CD4-positive, alpha-beta T cell (primary cell): Measurements from ENCODE around the gene DOCK4. TPM values are rescaled to one million over a fixed set of nuclear protein-coding genes. Genes with fewer than 3 reads are reported as not detected.

Source experiments
- ATAC-seq: fragments of 200-7000 bp; cut with Tn5 transposase; one replicate; pipeline ENCODE4 v1.10.0; 2022; ENCODE audit warnings: mild to moderate bottlenecking; ENCODE audit not compliant: poor library complexity
- CTCF ChIA-PET: fragments of 350-600 bp; sonication (Branson Sonifier 250); formaldehyde crosslinking; loops from one replicate; lab custom pipeline; 2021; ENCODE audit warnings: antibody characterized with exemption, inconsistent platforms; lab: Charles Lee
- POLR2A ChIA-PET: fragments of 350-600 bp; sonication (Branson Sonifier 250); formaldehyde crosslinking; loops from one replicate; lab custom pipeline; 2021; ENCODE audit warnings: antibody characterized with exemption, inconsistent platforms; lab: Charles Lee
- DNase-seq, 14 experiments: peaks; one replicate each; pipeline ENCODE4 v3.0.0-alpha.2; 2013 to 2020; ENCODE audit warnings: mixed read lengths in 2 of 14
- H3K27ac ChIP-seq, 2 donors: one replicate each; pipeline versions ENCODE4 v1.5.1 to v1.7.0; 2013; ENCODE audit warnings: low read length in 2 of 2, low read depth in 1 of 2, mild to moderate bottlenecking in 1 of 2
- H3K27me3 ChIP-seq, 2 experiments: 1 replicate in 1 of 2; 2 replicates in 1 of 2; pipeline versions ENCODE4 v1.6.1 to v1.7.0; 2013; ENCODE audit warnings: low read length in 2 of 2, control low read depth in 1 of 2, mild to moderate bottlenecking in 1 of 2, moderate library complexity in 1 of 2; ENCODE audit not compliant: insufficient read depth in 2 of 2, control insufficient read depth in 1 of 2
- H3K36me3 ChIP-seq: one replicate; pipeline ENCODE4 v1.6.1; 2013; ENCODE audit warnings: low read length, control low read depth; ENCODE audit not compliant: insufficient read depth
- H3K4me1 ChIP-seq: one replicate; pipeline ENCODE4 v1.6.1; 2013; ENCODE audit warnings: low read length, control low read depth; ENCODE audit not compliant: insufficient read depth
- H3K4me3 ChIP-seq: one replicate; pipeline ENCODE4 v1.5.1; 2013; ENCODE audit warnings: mild to moderate bottlenecking, low read length, moderate library complexity
- H3K9me3 ChIP-seq, 2 experiments: 1 replicate in 1 of 2; 2 replicates in 1 of 2; pipeline versions ENCODE4 v1.6.1 to v1.7.0; 2013; ENCODE audit warnings: low read length in 2 of 2, mild to moderate bottlenecking in 2 of 2, control low read depth in 1 of 2, moderate library complexity in 1 of 2; ENCODE audit not compliant: control insufficient read depth in 1 of 2, insufficient read depth in 1 of 2
- H3K27ac Mint-ChIP-seq: one replicate; pipeline ENCODE4 v1.8.0; 2020; ENCODE audit warnings: mixed read lengths
- H3K27me3 Mint-ChIP-seq: one replicate; pipeline ENCODE4 v1.8.0; 2021; ENCODE audit warnings: mixed read lengths
- H3K36me3 Mint-ChIP-seq: one replicate; pipeline ENCODE4 v1.8.0; 2021; ENCODE audit warnings: low read depth, mixed read lengths
- H3K4me1 Mint-ChIP-seq: one replicate; pipeline ENCODE4 v1.8.0; 2021; ENCODE audit warnings: low read depth, mixed read lengths
- H3K4me3 Mint-ChIP-seq: one replicate; pipeline ENCODE4 v1.8.0; 2020; ENCODE audit warnings: mild to moderate bottlenecking, mixed read lengths
- H3K9me3 Mint-ChIP-seq: one replicate; pipeline ENCODE4 v1.8.0; 2020; ENCODE audit warnings: mixed read lengths
- CTCF ChIP-seq: fragments of 200-600 bp; IDR thresholded peaks from one replicate; pipeline ENCODE4 v1.8.0; 2022; ENCODE audit warnings: antibody characterized with exemption, mild to moderate bottlenecking
- intact Hi-C, 2 experiments: fragments of 100-400 bp; cut with DNase I in 1 of 2; cut with micrococcal nuclease in 1 of 2; formaldehyde crosslinking; loops; one replicate each; pipeline versions ENCODE4 v1.15.1 to v1.9.0; 2023 to 2025; cut with DNase I, micrococcal nuclease
- total RNA-seq, 174 experiments: library from RNA in 2 of 174; stranded (reverse) in 2 of 174; gene quantifications; one replicate each; pipeline ENCODE4 v1.2.3 and lab custom pipeline; 2021 to 2026

Gene DOCK4
- total RNA-seq, 2 experiments from 2014 or later, result 0.31 to 0.38 TPM

GRCh38 chr7:112058686-112059085 lies 147.5 kb downstream of the DOCK4 start:
- ATAC-seq, result no peak
- no peak overlapping the region for H3K4me3 ChIP-seq
- H3K36me3 ChIP-seq, result no peaks in the 10 kb centered on the region
- Mint-ChIP-seq H3K36me3 (no peaks in the 10 kb centered on the region), H3K4me3 (no peak overlapping the region), H3K27me3 (peaks cover 4% of the 10 kb centered on the region), H3K4me1 (no peaks in the 10 kb centered on the region), H3K9me3 (no peaks in the 10 kb centered on the region), H3K27ac (no peak overlapping the region)
- POLR2A ChIA-PET, result no interaction called here
- intact Hi-C loops, result no loop called here
- no peak for DNase-seq
- no peaks in the 10 kb centered on the region for H3K4me1 ChIP-seq
- H3K27ac ChIP-seq, result no peak overlapping the region
- CTCF ChIA-PET, result no interaction called here
- TF ChIP-seq CTCF, result no peak
- H3K27me3 ChIP-seq, result no peaks in the 10 kb centered on the region
- H3K9me3 ChIP-seq, result no peaks in the 10 kb centered on the region

- POLR2A ChIA-PET, result no interaction called here
- Histone ChIP-seq H3K36me3 (no peaks in the 10 kb centered on the region), H3K4me3 (no peak overlapping the region), H3K4me1 (no peaks in the 10 kb centered on the region), H3K27me3 (no peaks in the 10 kb centered on the region), H3K27ac (no peak overlapping the region), H3K9me3 (no peaks in the 10 kb centered on the region)
- H3K9me3 Mint-ChIP-seq, result no peaks in the 10 kb centered on the region
- no peak for TF ChIP-seq CTCF
- no peaks in the 10 kb centered on the region for H3K36me3 Mint-ChIP-seq
- H3K27me3 Mint-ChIP-seq, result peaks cover 4% of the 10 kb centered on the region
- ATAC-seq (no peak), DNase-seq (peak in 2 of 14 experiments; percentile 31 to 42)
- H3K4me3 Mint-ChIP-seq, result no peak overlapping the region
- H3K4me1 Mint-ChIP-seq, result no peaks in the 10 kb centered on the region
- CTCF ChIA-PET, result no interaction called here
- intact Hi-C loops, result no loop called here
- no peak overlapping the region for H3K27ac Mint-ChIP-seq
These were observed 149.8 kb downstream of the DOCK4 start for GRCh38 chr7:112056409-112056808.

- Mint-ChIP-seq H3K4me3 (no peak overlapping the region), H3K36me3 (no peaks in the 10 kb centered on the region), H3K9me3 (no peaks in the 10 kb centered on the region), H3K27ac (no peak overlapping the region), H3K4me1 (no peaks in the 10 kb centered on the region), H3K27me3 (no peaks in the 10 kb centered on the region)
- no peak overlapping the region for H3K27ac ChIP-seq
- intact Hi-C loops, result no loop called here
- H3K4me3 ChIP-seq, result no peak overlapping the region
- no peak for DNase-seq
- no peak for TF ChIP-seq CTCF
- ATAC-seq, result no peak
- H3K4me1 ChIP-seq, result no peaks in the 10 kb centered on the region
- CTCF ChIA-PET, result no interaction called here
- H3K27me3 ChIP-seq, result no peaks in the 10 kb centered on the region
- no peaks in the 10 kb centered on the region for H3K9me3 ChIP-seq
- POLR2A ChIA-PET, result no interaction called here
- no peaks in the 10 kb centered on the region for H3K36me3 ChIP-seq
These were observed 152.5 kb downstream of the DOCK4 start for GRCh38 chr7:112053737-112054069.
